ENCODE data around the gene ZNF462.
"Not testable (repeated sequence)": the region's sequence is repeated elsewhere in the genome, so short reads cannot be mapped to it uniquely, and the experiment has no call there.

ZNF462 gene

DNA sequence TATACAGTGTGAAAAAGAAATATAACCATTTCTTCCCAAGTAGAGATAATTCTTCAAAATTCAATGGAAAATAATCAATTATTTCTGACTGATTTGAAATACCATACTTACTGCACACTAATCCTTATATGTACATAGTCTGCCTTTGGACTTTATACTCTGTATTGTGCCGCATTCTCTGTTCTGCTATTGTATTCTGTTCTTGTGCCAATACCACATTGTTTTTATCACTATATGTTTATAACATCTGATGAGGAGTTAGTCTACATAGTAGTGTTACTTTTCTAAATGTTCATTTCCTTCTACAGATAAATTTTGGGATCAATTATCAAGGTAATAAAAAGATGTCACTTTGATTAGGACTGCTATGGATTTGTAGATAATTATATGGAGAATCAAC lies 16.7 kb upstream of the ZNF462 start:
- Histone ChIP-seq H3K4me1 (ENCODE audit: insufficient read depth, low read length) (peaks cover 7% of the 10 kb centered on the region), H3K36me3 (ENCODE audit: insufficient read depth, low read length) (no peaks in the 10 kb centered on the region), H3K9ac (ENCODE audit: low read length) (no peak overlapping the region), H3K27ac (ENCODE audit: low read depth, low read length) (no peak overlapping the region), H3K4me3 (ENCODE audit: low read depth in 1 of 2, low read length in 2 of 2) (no peak overlapping the region), H3K27me3 (ENCODE audit: control insufficient read depth in 1 of 2, insufficient read depth in 2 of 2, low read length in 2 of 2) (no peaks in the 10 kb centered on the region), H3K9me3 (ENCODE audit: low read length) (no peaks in the 10 kb centered on the region)

- Histone ChIP-seq H3K4me1 (ENCODE audit: insufficient read depth, low read length) (peaks cover 7% of the 10 kb centered on the region), H3K27me3 (ENCODE audit: control insufficient read depth in 1 of 2, insufficient read depth in 2 of 2, low read length in 2 of 2) (no peaks in the 10 kb centered on the region), H3K4me3 (ENCODE audit: low read depth in 1 of 2, low read length in 2 of 2) (no peak overlapping the region), H3K9me3 (ENCODE audit: low read length) (no peaks in the 10 kb centered on the region), H3K36me3 (ENCODE audit: insufficient read depth, low read length) (no peaks in the 10 kb centered on the region), H3K27ac (ENCODE audit: low read depth, low read length) (no peak overlapping the region), H3K9ac (ENCODE audit: low read length) (no peak overlapping the region)
These were observed 16.1 kb upstream of the ZNF462 start for GRCh38 chr9:106846857-106847256.

- H3K27me3 ChIP-seq (ENCODE audit: control insufficient read depth in 1 of 2, insufficient read depth in 2 of 2, low read length in 2 of 2); H3K9ac ChIP-seq (ENCODE audit: low read length); H3K36me3 ChIP-seq (ENCODE audit: insufficient read depth, low read length); H3K27ac ChIP-seq (ENCODE audit: low read depth, low read length); H3K4me3 ChIP-seq (ENCODE audit: low read depth in 1 of 2, low read length in 2 of 2); H3K4me1 ChIP-seq (ENCODE audit: insufficient read depth, low read length); H3K9me3 ChIP-seq (ENCODE audit: low read length): not testable (repeated sequence)
These were observed 11.3 kb upstream of the ZNF462 start for GRCh38 chr9:106851640-106852039.

DNA sequence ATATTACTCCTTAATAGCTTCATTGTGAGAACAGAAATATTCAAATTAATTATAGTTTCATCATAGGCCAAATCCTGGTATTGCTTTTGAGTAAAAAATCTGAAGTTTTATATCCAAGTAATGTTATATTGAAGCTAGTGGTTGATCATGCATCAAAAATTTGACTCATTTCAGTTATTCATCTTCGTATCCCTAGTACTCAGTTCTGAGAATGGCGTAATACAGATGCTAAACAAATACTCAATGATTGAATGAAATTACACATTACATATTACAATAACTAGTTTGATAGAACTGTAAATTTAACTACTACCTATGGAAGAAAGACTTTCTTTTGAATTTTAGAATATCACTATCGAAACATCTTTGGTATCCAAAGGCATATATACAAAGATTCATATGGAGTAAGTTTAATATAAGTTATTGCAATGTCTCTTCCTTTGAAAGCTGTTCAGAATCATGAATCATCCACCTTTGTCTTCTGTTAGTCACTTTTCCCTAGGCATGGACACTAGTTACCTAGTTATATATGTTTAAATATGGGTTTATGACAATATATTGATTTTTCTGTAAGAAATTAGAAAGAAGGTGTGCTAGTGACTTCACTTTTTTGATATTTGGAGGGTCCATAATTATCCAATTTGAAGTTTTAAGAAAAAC lies 5.0 kb upstream of the ZNF462 start:
- Histone ChIP-seq H3K27ac (ENCODE audit: low read depth, low read length) (no peak overlapping the region), H3K4me1 (ENCODE audit: insufficient read depth, low read length) (peaks cover 6% of the 10 kb centered on the region), H3K36me3 (ENCODE audit: insufficient read depth, low read length) (no peaks in the 10 kb centered on the region)

GRCh38 chr9:106859957-106860720 lies 2.8 kb upstream of the ZNF462 start:
- Histone ChIP-seq H3K9ac (ENCODE audit: low read length) (peak overlapping the region; percentile 75), H3K9me3 (ENCODE audit: low read length) (no peaks in the 10 kb centered on the region), H3K4me1 (ENCODE audit: insufficient read depth, low read length) (peaks cover 10% of the 10 kb centered on the region), H3K27me3 (ENCODE audit: control insufficient read depth in 1 of 2, insufficient read depth in 2 of 2, low read length in 2 of 2) (no peaks in the 10 kb centered on the region), H3K4me3 (ENCODE audit: low read depth in 1 of 2, low read length in 2 of 2) (peak overlapping the region; percentile 76 to 89), H3K27ac (ENCODE audit: low read depth, low read length) (peak overlapping the region; percentile 89), H3K36me3 (ENCODE audit: insufficient read depth, low read length) (no peaks in the 10 kb centered on the region)

More for the DNA sequence above, 5.0 kb upstream of the ZNF462 start:
- no peaks in the 10 kb centered on the region for H3K9me3 ChIP-seq (ENCODE audit: low read length)
- no peaks in the 10 kb centered on the region for H3K27me3 ChIP-seq (ENCODE audit: control insufficient read depth in 1 of 2, insufficient read depth in 2 of 2, low read length in 2 of 2)
- no peak overlapping the region for H3K4me3 ChIP-seq (ENCODE audit: low read depth in 1 of 2, low read length in 2 of 2)
- no peak overlapping the region for H3K9ac ChIP-seq (ENCODE audit: low read length)

- Histone ChIP-seq H3K4me1 (ENCODE audit: insufficient read depth, low read length) (peaks cover 16% of the 10 kb centered on the region), H3K4me3 (ENCODE audit: low read depth in 1 of 2, low read length in 2 of 2) (peak overlapping the region; percentile 76 to 89), H3K27ac (ENCODE audit: low read depth, low read length) (peak overlapping the region; percentile 89), H3K9ac (ENCODE audit: low read length) (peak overlapping the region; percentile 75), H3K27me3 (ENCODE audit: control insufficient read depth in 1 of 2, insufficient read depth in 2 of 2, low read length in 2 of 2) (no peaks in the 10 kb centered on the region), H3K9me3 (ENCODE audit: low read length) (no peaks in the 10 kb centered on the region), H3K36me3 (ENCODE audit: insufficient read depth, low read length) (no peaks in the 10 kb centered on the region)
These were observed 2.0 kb upstream of the ZNF462 start for GRCh38 chr9:106860721-106861639.

GRCh38 chr9:106861640-106862109 lies 1.3 kb upstream of the ZNF462 start:
- H3K4me3 ChIP-seq (ENCODE audit: low read depth in 1 of 2, low read length in 2 of 2): peak overlapping the region; percentile 76 to 89
- peaks cover 16% of the 10 kb centered on the region for H3K4me1 ChIP-seq (ENCODE audit: insufficient read depth, low read length)
- peak overlapping the region; percentile 89 for H3K27ac ChIP-seq (ENCODE audit: low read depth, low read length)
- no peaks in the 10 kb centered on the region for H3K36me3 ChIP-seq (ENCODE audit: insufficient read depth, low read length)
- H3K27me3 ChIP-seq (ENCODE audit: control insufficient read depth in 1 of 2, insufficient read depth in 2 of 2, low read length in 2 of 2): no peaks in the 10 kb centered on the region
- H3K9ac ChIP-seq (ENCODE audit: low read length): peak overlapping the region; percentile 66
- no peaks in the 10 kb centered on the region for H3K9me3 ChIP-seq (ENCODE audit: low read length)

DNA sequence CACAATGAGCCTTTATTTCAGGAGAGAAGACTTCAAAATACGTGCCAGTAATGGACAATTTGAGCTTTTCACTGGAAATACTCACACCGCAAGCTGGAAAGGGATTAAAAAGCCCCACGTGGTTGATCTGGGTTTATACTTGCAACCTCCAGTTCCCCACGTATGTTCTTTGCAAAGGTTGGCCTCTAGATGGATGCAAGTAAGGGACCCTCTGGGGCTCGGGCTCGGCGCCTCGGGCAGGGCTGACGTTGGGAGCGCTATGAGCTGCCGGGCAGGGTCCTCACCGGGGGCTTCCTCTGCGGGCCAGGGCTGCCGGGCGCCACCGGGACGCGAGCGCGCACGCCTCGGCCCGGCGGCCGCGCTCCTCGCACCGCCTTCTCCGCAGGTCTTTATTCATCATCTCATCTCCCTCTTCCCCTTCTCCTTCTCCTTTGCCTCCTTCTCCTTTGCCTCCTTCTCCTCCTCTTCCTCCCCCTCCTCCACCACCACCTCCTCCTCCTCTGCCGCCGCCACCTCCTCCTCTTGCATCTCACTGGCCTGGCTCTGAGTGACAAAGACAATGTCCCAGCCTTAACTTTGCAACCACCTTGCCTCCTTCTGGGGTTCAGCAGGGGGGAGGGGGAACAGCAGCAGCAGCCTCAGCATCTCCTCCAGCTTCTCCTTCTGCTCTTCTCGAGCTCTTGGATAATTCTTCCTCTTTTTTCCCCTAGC lies 701 bp upstream of the ZNF462 start:
- H3K36me3 ChIP-seq (ENCODE audit: insufficient read depth, low read length): no peaks in the 10 kb centered on the region
- no peaks in the 10 kb centered on the region for H3K9me3 ChIP-seq (ENCODE audit: low read length)
- H3K4me1 ChIP-seq (ENCODE audit: insufficient read depth, low read length): peaks cover 22% of the 10 kb centered on the region

GRCh38 chr9:106864373-106865143 lies 1.6 kb downstream of the ZNF462 start:
- Histone ChIP-seq H3K4me3 (ENCODE audit: low read depth in 1 of 2, low read length in 2 of 2) (peak overlapping the region; percentile 76 to 89), H3K9ac (ENCODE audit: low read length) (peak overlapping the region; percentile 66), H3K9me3 (ENCODE audit: low read length) (no peaks in the 10 kb centered on the region), H3K4me1 (ENCODE audit: insufficient read depth, low read length) (peaks cover 39% of the 10 kb centered on the region), H3K27me3 (ENCODE audit: control insufficient read depth in 1 of 2, insufficient read depth in 2 of 2, low read length in 2 of 2) (no peaks in the 10 kb centered on the region), H3K27ac (ENCODE audit: low read depth, low read length) (peak overlapping the region; percentile 83), H3K36me3 (ENCODE audit: insufficient read depth, low read length) (no peaks in the 10 kb centered on the region)

More for the DNA sequence above, 701 bp upstream of the ZNF462 start:
- H3K27ac ChIP-seq (ENCODE audit: low read depth, low read length): peak overlapping the region; percentile 89
- H3K9ac ChIP-seq (ENCODE audit: low read length): peak overlapping the region; percentile 66
- H3K27me3 ChIP-seq (ENCODE audit: control insufficient read depth in 1 of 2, insufficient read depth in 2 of 2, low read length in 2 of 2): no peaks in the 10 kb centered on the region
- peak overlapping the region; percentile 76 to 89 for H3K4me3 ChIP-seq (ENCODE audit: low read depth in 1 of 2, low read length in 2 of 2)

DNA sequence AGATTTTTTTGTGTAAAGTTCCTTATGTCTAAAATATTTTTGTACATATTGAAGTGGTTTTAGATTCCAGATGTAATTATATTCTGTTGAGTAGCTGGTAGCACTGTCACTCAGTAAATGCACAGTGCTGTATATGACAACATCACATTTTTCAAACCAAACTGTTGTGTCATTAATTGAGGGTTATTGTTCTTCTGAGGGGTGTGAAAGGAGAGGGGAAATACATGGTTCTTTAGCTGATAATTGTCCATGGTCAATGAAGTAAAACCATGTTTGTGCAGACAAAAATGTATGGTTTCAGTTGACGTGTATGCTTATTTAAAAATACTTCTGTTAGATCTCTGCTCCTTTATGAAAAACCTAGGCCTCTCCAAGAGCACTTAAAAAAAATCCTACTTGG lies 3.3 kb downstream of the ZNF462 start:
- peaks cover 56% of the 10 kb centered on the region for H3K4me1 ChIP-seq (ENCODE audit: insufficient read depth, low read length)
- no peak overlapping the region for H3K27ac ChIP-seq (ENCODE audit: low read depth, low read length)
- H3K4me3 ChIP-seq (ENCODE audit: low read depth in 1 of 2, low read length in 2 of 2): no peak overlapping the region

More for the DNA sequence above, 3.3 kb downstream of the ZNF462 start:
- Histone ChIP-seq H3K9ac (ENCODE audit: low read length) (no peak overlapping the region), H3K9me3 (ENCODE audit: low read length) (no peaks in the 10 kb centered on the region), H3K27me3 (ENCODE audit: control insufficient read depth in 1 of 2, insufficient read depth in 2 of 2, low read length in 2 of 2) (no peaks in the 10 kb centered on the region), H3K36me3 (ENCODE audit: insufficient read depth, low read length) (no peaks in the 10 kb centered on the region)

Measured in muscle layer of colon (tissue), 2 donors.